ENCODE measurements around the gene LILRB3. TPM values are rescaled to one million over a fixed set of nuclear protein-coding genes. Genes with fewer than 3 reads are reported as not detected.
"Not testable (repeated sequence)": the region's sequence is repeated elsewhere in the genome, so short reads cannot be mapped to it uniquely, and the experiment has no call there.

The LILRB3 gene
- polyA plus RNA-seq, 12 donors = 1.2 to 4.1 (median 2.4) TPM; not detected in 2

DNA sequence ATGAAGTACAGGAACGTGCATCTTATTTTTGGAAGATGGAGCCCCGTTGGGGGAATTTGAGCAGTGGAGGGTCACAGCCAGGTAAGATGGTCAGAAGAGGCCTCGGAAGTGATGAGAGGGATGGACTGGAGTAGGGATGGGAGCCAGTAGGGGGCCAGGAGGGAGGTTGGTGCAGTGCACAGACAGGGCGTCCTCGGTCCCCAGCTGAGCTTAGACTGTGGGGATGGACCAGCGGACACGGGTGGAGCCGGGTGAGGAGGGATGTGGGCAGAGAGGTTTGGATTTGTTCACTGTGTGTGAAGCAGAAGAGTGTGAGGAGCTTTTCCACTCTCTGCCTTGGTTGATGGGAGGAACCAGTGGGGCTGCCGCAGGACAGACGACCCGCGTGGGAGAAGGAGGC lies 11.6 kb downstream of the LILRB3 start:
- no peak for DNase-seq

DNA sequence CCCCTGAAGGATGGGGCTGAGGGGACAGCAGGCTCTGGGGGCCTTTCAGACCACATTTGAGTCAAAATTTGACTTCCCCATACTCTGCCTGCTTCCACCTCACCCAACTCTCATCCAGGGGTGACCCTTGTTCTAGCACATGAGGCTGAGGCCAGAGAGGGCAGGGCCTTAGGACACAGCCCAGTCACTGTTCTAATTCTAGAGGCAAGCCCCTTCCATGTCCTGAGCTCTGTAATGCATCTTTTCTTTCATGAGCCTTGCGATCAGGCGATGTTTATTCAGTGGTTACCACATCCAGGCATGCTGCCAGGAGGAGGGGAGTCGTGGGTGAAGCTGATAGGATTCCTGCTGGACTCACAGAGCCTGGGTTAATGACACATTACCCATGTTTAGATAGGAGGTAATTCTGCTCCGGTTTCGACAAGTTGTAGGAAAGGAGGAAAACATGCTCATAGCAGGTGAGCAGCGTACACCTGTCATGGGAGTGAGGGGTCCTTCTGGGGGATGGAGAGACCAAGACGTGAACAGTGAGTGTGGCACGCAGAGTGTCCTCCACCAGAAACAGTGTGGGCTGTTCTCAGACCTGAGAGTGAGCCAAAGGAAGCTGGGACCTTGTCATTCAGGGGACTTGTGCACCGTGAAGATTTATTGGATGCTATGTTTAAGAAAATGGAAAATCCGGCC lies 12.9 kb downstream of the LILRB3 start:
- peak; percentile 45 for DNase-seq

DNA sequence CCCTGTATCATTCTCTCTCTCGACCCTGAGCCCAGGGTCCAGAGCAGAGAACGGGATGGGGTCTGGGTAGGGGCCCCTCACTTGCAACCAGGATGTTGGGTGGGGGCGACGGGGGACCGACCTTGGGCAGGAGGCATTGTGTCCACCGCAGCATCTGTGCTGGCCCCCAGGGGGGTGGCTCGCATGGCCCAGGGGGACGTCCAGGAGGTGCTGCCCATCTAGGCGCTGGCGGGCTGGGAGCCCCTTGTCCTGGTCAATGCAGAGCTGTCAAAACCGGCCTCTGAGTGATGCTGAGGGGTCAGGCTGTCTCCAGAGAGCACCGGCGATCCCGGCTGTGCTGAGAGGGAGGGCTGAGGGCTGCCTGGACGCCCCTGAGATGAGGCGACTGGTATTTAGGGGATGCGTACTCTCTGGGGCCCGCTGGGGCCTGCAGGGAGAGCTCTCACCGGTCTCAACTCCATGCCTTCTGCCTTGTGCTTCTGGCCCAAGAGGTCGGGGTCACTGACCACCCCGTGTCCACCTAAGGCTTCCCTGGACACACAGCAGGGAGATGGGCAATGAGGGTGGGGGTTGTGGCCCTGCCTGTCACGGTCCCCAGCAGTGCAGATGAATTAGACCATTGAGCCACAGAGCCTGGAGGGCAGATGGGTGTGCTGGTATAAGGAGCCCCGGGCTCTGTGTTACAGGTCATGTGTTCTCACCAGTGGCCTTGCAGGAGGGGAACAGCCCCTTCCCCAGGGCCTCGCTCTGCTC lies 13.6 kb downstream of the LILRB3 start:
- no peak for DNase-seq

DNA sequence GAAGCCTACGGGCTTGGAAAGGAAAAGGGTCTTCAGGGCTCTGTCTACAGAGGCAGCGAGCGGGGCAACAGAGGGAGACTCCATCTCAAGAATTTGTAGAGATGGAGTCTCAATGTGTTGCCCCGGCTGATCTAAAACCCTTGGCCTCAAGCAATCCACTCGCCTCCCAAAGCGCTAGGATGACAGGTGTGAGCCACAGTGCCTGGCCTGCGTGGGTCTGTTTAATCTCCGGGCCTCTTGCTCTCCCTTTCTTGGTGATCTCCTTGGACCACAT lies 14.1 kb downstream of the LILRB3 start:
- no peak for DNase-seq

DNA sequence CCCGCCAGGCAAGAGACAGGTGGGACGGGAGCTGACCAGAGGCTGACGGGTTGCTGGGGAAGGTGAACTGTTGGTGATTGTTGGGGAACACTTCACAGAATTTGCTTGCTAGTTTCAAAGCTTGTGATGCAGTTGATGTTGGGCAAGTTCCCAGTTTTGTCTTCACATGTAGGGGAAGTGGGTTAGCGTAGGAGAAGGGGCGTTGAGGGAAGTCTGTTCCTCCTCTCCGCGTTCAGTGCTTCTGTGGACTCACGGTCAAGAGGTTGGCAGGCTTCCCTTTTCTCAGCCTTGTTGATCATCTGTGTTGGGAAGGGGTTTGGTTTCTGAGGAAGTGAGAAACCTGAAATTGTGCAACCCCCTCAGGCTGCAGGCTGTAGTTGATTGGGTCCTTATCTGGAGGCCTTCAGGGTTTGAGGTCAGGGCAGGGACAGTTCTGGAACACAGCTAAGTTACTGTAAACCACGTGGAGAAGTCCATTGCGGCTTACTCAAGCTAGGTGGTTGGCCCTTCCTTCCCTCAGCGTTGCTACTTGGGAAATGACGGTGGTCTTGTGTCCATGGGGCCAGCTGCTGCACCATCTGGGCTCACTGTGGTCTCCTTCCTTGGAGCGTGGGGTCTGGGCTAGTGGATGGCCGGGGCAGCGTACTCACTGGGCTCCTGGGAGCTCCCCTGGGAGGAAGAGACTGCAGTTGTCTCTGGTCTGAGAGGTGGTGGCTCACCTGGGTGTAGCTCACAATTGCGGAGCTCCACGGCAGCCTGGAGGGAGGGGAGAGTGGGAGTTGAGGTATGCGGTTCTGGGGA lies 14.6 kb downstream of the LILRB3 start:
- DNase-seq = peak; percentile 64

DNA sequence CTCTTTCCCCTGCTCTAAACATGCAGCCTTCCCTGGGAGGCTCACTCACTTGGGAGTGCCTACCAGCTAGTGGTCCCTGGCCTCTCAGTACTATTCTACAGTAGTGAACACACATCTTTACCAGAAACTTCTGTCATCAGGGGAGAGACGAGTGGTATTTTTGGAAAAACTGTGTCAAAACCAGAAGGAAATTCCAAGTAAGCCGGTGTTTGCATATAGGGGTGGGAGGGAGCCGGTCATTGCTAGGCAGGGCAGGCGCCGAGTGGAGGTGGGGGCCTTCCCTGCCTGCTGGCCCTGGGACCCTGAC lies 15.2 kb downstream of the LILRB3 start:
- DNase-seq = no peak

DNA sequence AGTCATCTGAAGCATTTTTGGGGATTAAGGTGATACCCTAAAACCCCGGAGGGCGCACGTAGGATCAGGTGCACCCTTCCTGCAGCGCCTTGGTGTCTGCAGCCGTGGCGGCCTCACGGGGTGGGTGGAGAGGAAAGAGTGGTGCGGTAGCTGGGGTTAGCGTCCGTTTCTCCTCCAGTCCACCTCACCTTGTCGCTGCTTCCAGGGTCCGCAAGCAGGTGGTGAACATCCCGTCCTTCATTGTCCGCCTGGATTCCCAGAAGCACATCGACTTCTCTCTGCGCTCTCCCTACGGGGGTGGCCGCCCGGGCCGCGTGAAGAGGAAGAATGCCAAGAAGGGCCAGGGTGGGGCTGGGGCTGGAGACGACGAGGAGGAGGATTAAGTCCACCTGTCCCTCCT lies 15.6 kb downstream of the LILRB3 start:
- DNase-seq = not testable (repeated sequence)

DNA sequence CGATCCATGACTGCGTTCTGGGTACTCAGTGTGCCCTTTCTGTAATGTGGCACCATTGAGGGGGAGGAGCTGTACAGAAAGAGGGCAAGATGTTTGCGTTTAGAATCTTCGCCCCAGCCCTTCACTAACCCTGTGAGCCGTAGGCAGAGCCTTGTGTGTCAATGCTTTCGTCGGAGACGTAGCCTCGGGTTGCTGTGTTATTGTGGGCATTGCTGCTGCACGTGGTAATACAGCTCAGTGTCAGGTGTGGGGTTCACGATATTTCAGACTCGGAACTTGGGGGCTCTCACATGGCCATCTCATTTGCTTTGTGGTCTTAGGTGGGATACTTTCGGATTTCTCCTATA lies 16.0 kb downstream of the LILRB3 start:
- DNase-seq = no peak

DNA sequence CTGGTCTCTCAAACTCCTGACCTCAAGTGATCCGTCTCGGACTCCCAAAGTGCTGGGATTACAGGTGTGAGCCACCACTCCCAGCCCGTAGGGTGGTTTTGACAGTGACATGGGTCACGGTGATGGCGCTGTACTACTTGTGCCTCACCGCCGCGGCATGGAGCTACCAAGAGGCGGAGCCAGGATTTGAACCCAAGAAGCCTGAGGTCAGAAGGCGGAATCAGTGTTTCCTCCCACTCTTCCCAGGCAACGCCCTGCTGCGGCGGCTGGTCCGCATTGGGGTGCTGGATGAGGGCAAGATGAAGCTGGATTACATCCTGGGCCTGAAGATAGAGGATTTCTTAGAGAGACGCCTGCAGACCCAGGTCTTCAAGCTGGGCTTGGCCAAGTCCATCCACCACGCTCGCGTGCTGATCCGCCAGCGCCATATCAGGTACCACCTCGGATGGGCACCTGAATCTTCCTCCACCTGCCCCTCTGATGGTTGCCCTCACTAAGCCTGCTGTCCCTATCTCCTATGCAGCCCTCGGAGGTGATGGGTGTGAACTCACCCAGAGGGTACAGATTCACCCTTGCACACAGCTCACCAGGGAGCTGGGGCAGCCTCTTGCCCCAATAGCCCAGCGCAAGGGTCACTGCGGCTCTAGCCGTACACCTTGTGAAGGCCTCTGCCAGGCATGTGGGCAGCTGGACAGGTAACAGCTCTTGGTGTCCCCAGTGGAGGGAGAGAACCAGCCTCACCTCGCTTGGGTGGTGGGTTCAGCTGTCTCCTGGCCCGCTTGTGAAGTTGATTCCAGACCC lies 16.6 kb downstream of the LILRB3 start:
- no peak for DNase-seq

DNA sequence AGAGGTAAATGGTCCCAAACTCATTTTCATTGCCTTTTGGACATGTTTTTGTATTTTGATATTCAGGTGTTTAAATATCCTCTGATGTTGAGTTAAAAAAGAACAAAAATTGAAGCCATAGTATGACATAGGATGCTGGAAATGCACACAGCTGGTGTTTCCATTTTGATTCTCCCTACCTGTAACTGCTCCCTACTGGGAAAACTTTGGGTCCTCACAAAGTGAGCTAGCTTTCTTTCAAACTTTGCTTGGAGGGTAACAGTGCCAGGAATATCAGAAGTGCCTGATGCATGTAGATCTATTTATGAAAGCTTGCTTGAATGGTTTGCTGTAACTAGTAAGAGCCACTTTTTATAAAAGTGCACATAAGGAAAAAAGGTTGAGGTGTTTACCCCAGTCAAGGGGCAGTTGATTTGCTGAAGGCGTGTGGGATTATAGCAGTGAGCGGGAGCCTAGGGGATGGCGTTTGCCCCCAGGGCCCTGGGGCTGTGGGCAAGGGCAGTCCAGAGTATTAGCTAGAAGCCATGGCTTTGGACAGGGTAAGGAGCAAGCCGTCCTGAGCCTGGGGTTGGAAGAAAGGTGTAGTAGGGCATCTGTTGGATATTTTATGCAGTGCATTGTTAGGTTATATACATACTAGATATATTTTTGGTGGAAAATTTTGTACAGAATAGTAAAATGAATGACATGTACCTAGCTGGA lies 17.9 kb downstream of the LILRB3 start:
- no peak for DNase-seq

DNA sequence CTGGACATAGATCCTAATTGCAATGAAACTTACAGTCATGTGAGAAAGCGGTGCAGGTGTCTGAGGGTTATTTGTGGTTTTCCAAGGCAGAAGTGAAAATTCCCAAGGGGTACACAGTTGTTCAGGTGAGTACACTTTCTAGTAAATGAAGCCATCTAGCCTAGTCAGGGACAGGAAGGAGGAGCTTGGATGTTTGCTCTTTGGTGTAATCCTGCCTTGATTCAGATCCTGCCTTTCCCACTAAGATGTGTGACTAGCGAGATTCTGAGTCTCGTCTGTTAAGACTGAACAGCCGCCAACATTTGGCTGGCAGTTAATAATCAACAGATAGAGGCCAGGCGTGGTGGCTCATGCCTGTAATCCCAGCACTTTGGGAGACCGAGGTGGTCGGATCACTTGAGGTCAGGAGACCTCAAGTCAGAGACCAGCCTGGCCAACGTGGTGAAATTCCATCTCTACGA lies 19.6 kb downstream of the LILRB3 start:
- no peak for DNase-seq

DNA sequence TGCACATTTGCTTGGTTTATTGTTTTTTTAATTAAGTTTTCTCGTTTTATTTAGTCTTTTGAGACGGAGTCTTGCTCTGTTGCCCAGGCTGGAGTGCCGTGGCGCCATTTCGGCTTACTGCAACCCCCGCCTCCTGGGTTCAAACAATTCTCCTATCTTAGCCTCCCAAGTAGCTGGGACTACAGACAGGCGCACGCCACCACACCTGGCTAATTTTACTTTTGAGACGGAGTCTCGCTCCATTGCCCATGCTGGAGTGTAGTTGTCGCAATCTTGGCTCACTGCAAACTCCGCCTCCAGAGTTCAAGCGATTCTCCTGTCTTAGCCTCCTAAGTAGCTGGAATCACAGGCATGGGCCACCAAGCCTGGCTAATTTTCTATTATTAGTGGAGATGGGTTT lies 20.8 kb downstream of the LILRB3 start:
- no peak for DNase-seq

DNA sequence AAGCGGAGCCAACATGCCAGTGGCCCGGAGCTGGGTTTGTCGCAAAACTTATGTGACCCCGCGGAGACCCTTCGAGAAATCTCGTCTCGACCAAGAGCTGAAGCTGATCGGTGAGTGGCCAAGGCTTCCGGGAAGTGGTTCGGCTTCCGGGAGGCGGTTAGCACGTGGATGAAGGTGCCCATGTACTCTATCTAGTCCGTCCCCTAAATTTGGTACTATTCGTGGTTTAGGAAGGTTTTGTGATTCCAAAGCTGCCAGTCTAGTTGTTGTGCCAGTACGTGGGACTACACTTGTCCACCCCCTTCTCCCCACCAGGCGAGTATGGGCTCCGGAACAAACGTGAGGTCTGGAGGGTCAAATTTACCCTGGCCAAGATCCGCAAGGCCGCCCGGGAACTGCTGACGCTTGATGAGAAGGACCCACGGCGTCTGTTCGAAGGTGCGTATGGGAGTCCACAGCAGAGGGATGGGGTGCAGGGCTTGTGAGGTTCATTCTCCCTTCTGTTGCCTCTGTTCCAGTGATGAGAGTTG lies 21.6 kb downstream of the LILRB3 start:
- no peak for DNase-seq

DNA sequence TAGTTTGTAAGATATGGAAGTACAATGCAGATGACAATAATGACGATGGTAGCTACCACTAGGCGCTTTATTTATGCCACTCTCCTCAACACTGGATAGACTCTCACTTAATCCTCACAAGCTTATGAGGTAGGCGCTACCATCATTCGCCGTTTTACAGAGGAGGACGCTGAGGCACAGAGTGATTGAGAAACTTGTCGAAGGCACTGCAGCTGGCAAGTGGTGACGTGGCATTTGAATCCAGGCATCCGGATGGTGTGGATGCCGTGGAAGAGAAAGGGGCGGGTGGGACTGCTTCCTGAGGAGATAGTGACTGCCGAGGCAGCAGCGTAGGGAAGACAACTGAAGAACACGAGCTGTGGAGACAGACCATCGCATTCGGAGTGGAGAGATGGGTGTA lies 23.4 kb downstream of the LILRB3 start:
- DNase-seq = no peak

DNA sequence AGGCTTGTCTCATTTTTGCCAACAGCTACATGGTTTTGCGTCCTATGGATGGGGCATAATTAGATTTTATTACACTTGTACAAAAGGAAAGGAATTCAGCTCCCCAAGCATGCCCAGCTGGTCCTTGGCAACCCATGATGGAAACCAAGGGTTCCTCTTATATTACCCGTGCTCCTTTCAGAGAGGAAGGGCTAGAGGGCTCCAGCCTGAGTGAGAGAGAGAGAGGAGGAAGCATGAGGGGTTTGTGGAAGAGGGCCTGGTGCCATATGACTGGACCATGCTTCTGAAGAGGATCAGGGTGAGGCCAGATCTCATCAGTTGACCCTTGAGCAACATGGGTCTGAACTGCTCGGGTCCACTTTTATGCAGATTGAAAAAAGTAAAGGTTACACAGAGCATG lies 25.7 kb downstream of the LILRB3 start:
- DNase-seq = no peak

DNA sequence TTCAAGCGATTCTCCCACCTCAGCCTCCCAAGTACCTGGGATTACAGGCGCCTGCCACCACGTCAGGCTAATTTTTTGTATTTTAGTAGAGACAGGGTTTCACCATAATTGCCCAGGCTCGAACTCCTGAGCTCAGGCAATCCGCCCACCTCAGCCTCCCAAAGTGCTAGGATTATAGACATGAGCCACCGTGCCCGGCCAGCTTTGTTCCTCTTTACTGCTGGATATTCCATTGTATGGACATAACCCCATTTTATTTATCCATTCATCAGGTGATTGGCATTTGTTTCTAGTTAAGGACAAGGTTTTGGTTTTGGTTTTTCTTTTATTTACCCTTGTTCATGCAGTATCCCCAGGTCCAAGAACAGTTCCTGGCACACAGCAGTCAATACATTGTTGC lies 26.3 kb downstream of the LILRB3 start:
- DNase-seq = no peak

DNA sequence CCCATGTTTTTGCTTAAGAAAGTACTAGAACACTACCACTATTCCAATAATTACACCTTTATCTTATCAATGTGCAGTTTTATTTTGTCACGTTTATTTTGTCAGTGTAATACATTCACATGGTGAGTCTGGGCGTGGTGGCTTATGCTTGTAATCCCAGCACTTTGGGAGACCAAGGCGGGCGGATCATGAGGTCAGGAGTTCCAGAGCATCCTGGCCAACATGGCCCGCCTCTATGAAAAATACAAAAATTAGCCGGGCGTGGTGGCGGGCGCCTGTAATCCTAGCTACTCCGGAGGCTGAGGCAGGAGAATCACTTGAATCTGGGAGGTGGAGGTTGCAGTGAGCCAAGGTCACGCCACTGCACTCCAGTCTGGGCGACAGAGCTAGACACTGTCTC lies 28.3 kb downstream of the LILRB3 start:
- not testable (repeated sequence) for DNase-seq

DNA sequence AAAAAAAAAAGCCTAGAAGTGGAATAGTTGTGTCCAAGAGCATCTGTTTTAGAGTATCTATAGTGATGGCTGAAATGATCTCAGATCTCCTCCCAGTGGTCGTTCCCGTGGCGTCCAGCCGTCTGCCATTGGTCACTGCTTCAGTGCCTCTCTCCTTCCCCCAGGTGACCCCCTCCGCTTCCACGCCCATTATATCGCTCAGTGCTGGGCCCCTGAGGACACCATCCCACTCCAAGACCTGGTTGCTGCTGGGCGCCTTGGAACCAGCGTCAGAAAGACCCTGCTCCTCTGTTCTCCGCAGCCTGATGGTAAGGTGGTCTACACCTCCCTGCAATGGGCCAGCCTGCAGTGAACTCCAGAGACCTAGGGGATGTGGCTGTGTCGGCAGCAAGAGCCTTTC lies 29.8 kb downstream of the LILRB3 start:
- no peak for DNase-seq

DNA sequence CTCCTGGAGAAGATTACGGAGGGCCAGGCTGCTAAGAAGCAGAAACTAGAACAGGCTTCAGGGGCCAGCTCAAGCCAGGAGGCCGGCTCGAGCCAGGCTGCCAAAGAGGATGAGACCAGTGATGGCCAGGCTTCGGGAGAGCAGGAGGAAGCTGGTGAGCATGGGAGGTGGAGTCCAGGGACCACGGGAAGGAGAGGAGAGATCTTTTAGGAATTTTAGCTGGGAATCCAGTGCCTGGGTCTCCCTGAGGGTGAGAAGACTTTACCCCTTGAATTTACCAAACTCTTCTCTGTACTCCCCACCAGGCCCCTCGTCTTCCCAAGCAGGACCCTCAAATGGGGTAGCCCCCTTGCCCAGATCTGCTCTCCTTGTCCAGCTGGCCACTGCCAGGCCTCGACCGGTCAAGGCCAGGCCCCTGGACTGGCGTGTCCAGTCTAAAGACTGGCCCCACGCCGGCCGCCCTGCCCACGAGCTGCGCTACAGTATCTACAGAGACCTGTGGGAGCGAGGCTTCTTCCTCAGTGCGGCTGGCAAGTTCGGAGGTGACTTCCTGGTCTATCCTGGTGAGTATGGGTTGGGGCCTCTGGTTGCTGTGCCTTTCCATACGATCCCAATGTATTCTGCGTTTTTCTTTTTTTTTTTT lies 30.9 kb downstream of the LILRB3 start:
- no peak for DNase-seq

DNA sequence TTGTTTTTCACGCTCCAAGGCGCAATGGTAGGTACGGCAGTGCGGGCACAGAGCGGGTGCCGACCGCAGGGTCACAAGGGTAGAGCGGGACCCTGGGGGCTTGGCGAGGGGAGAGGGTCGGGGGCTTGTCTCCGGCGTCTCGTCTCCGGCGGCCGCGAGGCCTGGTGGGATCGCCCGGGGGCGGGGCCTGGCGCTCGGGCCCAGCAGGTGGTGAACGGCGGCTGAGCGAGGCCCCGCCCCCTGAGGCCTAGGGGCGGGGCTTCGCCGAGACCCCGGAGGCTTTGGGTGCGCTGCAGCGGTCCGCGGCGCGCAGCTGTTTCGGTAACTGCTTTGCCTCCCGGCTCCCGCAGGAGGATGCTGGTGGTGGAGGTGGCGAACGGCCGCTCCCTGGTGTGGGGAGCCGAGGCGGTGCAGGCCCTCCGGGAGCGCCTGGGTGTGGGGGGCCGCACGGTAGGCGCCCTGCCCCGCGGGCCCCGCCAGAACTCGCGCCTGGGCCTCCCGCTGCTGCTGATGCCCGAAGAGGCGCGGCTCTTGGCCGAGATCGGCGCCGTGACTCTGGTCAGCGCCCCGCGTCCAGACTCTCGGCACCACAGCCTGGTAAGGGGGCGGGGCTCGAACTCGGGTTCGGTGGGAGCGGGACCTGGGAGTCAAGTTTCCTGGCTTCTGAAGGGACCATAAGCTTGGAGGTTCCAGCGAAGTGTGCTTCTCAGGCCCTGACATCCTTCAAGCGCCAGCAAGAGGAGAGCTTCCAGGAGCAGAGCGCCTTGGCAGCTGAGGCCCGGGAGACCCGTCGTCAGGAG lies 31.6 kb downstream of the LILRB3 start, which contains the start of gene TSEN34:
Gene TSEN34, plus strand, starts transcription at position 298 of the 800 bp plus-strand sequence. Its CDS starts 57 bp downstream, at position 355.
- DNase-seq = peak; percentile 55

Measured in muscle of arm (tissue), 12 donors.